DMS153 treated with DMSO at 0.1 percent for 48 hours (cell line): Measurements from ENCODE around the gene FOXK1.
A peak's percentile ranks its signal among the peaks of the same experiment; 100 is the strongest.
"Not testable (repeated sequence)": the region's sequence is repeated elsewhere in the genome, so short reads cannot be mapped to it uniquely, and the experiment has no call there.

Experiments
- DNase-seq: peaks from one replicate; lab custom pipeline; 2025; ENCODE audit not compliant: unreplicated experiment; lab: John Stamatoyannopoulos, UW

Gene FOXK1

DNA sequence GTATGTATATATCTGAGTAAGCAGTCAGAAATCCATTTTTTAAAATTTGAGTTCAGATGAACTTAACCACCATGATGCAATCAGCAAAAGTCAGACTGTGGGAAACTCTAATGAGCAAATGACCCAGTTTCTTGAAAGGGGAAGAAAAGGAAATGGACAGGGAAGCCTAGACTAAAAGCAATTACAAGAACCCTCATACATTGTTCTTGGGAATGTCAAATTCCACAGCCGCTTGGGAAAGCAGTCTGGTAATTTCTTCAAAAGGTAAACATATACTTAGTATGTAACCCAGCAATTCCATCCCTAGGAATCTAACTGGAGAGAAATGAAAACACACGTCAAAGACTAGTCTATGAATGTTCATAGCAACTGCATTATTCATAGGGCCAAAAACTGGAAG, 16.4 kb upstream of the FOXK1 start:
- DNase-seq = no peak

- DNase-seq = no peak
Measured at GRCh38 chr7:4667776-4668509, 14.2 kb upstream of the FOXK1 start.

DNA sequence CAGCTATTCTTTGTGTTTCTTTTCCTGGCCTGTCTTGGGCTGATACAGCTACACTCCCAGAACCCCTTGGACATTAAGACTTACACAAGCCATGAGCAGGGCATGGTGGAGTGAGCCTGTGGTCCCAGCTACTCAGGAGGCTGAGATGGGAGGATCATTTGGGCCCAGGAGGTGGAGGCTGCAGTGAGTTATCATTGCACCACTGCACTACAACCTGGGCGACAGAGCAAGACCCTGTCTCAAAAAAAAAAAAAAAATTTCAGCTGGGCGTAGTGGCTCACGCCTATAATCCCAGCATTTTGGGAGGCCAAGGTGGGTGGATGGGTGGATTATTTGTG, 13.6 kb upstream of the FOXK1 start:
- DNase-seq = no peak

GRCh38 chr7:4670791-4671190, 11.3 kb upstream of the FOXK1 start:
- DNase-seq = no peak

GRCh38 chr7:4675771-4676367, 6.2 kb upstream of the FOXK1 start:
- no peak for DNase-seq

GRCh38 chr7:4677518-4677917, 4.6 kb upstream of the FOXK1 start:
- DNase-seq = not testable (repeated sequence)

GRCh38 chr7:4681218-4681851, 760 bp upstream of the FOXK1 start:
- DNase-seq = no peak

DNA sequence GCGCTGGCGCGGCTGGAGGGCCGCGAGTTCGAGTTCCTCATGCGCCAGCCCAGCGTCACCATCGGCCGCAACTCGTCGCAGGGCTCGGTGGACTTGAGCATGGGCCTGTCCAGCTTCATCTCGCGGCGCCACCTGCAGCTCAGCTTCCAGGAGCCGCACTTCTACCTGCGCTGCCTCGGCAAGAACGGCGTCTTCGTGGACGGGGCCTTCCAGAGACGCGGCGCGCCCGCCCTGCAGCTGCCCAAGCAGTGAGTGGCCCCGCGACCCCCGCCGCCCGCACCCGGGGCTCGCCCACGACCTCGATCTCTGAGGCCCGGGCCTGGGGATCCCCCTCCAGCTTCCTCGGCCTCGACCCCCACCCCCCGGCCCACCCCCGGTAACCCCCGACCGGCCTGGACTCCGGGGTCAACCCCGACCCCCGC, 537 bp downstream of the FOXK1 start:
- DNase-seq = peak; percentile 33

GRCh38 chr7:4683043-4683883, 1.2 kb downstream of the FOXK1 start:
- no peak for DNase-seq

GRCh38 chr7:4683884-4684565, 1.9 kb downstream of the FOXK1 start:
- DNase-seq = no peak

- DNase-seq = no peak
Measured at GRCh38 chr7:4684846-4685245, 2.8 kb downstream of the FOXK1 start.

DNA sequence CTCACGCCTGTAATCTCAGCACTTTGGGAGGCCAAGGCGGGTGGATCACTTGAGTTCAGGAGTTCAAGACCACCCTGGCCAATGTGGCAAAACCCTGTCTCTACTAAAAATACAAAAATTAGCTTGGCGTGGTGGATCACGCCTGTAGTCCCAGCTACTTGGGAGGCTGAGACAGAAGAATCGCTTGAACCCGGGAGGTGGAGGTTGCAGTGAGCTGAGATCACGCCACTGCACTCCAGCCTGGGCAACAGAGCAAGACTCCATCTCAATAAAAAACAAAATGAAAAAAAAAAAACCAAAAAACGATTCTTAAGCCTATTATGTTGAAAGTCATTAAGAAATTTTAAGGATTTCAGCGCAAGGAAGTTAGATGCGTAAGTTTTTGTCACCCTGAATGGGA, 3.6 kb downstream of the FOXK1 start:
- not testable (repeated sequence) for DNase-seq

- DNase-seq = no peak
Measured at GRCh38 chr7:4687956-4688355, 5.9 kb downstream of the FOXK1 start.

DNA sequence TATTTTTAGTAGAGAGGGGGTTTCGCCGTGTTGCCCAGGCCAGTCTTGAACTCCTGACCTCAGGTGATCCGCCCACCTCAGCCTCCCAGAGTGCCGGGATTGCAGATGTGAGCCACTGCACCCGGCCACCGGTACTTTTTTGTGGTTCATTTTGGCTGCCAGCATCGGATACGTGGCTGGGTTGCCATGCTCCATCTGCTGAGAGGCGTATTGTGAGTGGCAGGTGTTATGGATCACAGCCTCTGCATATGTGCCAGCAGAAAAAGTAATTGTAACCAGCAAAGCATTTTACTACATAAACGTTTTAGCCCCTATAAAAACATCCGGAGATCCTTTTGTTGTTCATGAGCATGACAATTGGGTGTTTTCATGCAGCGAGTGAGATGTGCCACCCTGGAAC, 7.1 kb downstream of the FOXK1 start:
- no peak for DNase-seq

GRCh38 chr7:4689668-4690067, 7.6 kb downstream of the FOXK1 start:
- no peak for DNase-seq

- no peak for DNase-seq
Measured at GRCh38 chr7:4690953-4691856, 9.1 kb downstream of the FOXK1 start.

GRCh38 chr7:4692055-4692454, 10.0 kb downstream of the FOXK1 start:
- DNase-seq = no peak

- not testable (repeated sequence) for DNase-seq
Measured at GRCh38 chr7:4692622-4693021, 10.5 kb downstream of the FOXK1 start.

DNA sequence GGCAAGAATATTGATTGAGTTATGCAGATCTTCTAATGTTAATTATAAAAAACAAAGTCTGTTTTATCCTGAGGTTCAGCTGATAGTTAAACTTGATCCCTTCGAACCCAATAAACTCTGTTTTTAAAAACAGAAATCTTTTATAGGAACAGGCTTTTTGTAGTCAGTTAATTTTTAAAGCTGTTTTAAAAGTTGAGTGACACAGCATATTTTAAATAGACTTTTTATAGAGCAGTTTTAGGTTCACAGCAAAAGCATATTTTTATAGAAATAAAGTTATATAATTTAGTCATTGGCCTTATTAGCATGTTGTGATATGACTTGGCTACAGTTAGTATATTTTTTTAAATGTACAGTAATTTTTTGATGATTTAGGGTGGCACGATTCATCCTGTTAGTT, 11.1 kb downstream of the FOXK1 start:
- no peak for DNase-seq

DNA sequence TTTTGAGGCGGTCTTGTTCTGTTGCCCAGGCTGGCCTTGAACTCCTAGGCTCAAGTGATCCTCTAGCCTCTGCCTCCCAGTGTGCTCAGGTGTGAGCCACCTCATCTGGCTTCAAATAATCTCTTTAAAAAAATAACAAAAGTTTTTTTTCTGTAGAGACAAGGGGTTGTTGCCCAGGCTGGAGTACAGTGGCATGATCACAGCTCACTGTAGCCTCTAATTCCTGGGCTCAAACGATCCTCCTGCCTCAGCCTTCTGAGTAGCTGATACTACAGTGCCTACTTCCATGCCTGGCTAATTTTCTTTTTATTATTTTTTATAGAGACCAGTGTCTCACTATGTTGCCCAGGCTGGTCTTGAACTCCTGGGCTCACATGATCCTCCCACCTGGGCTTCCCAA, 11.7 kb downstream of the FOXK1 start:
- DNase-seq = no peak
